Skeletal muscle tissue (tissue), 4 donors: ENCODE measurements around the gene NEU4. TPM values are rescaled to one million over a fixed set of nuclear protein-coding genes. Genes with fewer than 3 reads are reported as not detected.
"Not testable (repeated sequence)": the region's sequence is repeated elsewhere in the genome, so short reads cannot be mapped to it uniquely, and the experiment has no call there.

ENCODE experiments used
- H3K27ac ChIP-seq: one replicate; pipeline ENCODE4 v1.7.0; 2013; ENCODE audit warnings: mild to moderate bottlenecking, low read depth, low read length, inconsistent platforms
- H3K27me3 ChIP-seq, 3 donors: one replicate each; pipeline ENCODE4 v1.7.0; 2013; ENCODE audit warnings: low read length in 3 of 3; ENCODE audit not compliant: control insufficient read depth in 3 of 3, insufficient read depth in 3 of 3
- H3K36me3 ChIP-seq, 3 donors: one replicate each; pipeline ENCODE4 v1.7.0; 2013; ENCODE audit warnings: low read length in 3 of 3; ENCODE audit not compliant: control insufficient read depth in 3 of 3, insufficient read depth in 3 of 3
- H3K4me1 ChIP-seq, 3 donors: one replicate each; pipeline ENCODE4 v1.7.0; 2013; ENCODE audit warnings: low read length in 3 of 3, mild to moderate bottlenecking in 3 of 3; ENCODE audit not compliant: control insufficient read depth in 3 of 3, insufficient read depth in 3 of 3
- H3K4me3 ChIP-seq, 3 donors: one replicate each; pipeline ENCODE4 v1.7.0; 2013; ENCODE audit warnings: low read length in 3 of 3
- H3K9ac ChIP-seq, 3 donors: one replicate each; pipeline ENCODE4 v1.7.0; 2013; ENCODE audit warnings: low read length in 3 of 3, mild to moderate bottlenecking in 3 of 3, moderate library complexity in 2 of 3, low read depth in 1 of 3
- H3K9me3 ChIP-seq, 3 donors: one replicate each; pipeline ENCODE4 v1.7.0; 2013; ENCODE audit warnings: low read length in 3 of 3; ENCODE audit not compliant: control insufficient read depth in 3 of 3
- total RNA-seq: library from RNA; depleted of rRNA; stranded (reverse); fragments of >200 nt; gene quantifications from one replicate; pipeline ENCODE4 v1.2.3, GENCODE V29; 2014
- donor health status: Osteomylitis.

Gene NEU4
- total RNA-seq, 1 donor from 2014 or later = 4.2 TPM

- Histone ChIP-seq H3K36me3 (no peaks in the 10 kb centered on the region), H3K9ac (no peak overlapping the region), H3K27me3 (peaks cover 0 to 22% (median 14%) of the 10 kb centered on the region in 3 donors), H3K4me1 (peaks cover 4 to 7% (median 5%) of the 10 kb centered on the region in 3 donors), H3K27ac (no peak overlapping the region), H3K9me3 (no peaks in the 10 kb centered on the region), H3K4me3 (no peak overlapping the region)
Observed at GRCh38 chr2:241798631-241799521, 10.1 kb upstream of the NEU4 start.

DNA sequence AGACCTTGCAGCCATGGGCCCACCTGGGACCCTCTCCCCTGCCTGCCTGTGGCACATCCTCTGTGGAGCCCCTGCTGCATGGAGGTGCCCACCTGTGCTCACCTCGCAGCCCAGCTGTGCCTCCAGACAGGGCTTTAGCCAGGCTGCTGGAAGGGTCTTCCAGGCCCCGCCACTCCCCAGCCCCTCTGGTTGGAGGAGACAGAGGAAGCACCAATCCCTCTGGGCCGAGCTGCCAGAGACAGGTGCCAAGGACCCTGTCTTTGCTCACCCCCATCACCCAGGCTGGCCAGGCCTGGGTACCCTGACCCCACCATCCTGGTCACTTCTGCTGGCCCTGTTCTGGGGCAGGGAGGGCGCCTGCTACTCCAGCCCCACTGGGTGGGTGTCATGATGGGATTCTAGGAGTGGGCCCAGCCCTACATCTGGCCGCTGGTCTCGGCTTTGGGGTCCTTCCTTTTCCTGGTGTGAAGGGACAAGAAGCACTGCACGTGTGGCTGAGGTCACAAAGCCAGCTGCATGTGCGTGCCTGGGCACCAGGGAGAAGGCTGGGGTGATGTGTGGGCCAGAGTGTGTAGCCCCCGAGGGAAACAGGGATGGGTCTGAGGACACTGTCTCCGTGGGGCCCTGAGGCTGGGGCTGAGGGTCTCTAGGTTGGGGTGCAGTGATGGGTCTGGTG lies 9.3 kb upstream of the NEU4 start:
- H3K9ac ChIP-seq = no peak overlapping the region
- H3K4me1 ChIP-seq = peaks cover 12 to 15% (median 13%) of the 10 kb centered on the region in 3 donors
- no peaks in the 10 kb centered on the region for H3K36me3 ChIP-seq
- H3K4me3 ChIP-seq = no peak overlapping the region
- peaks cover 7 to 29% (median 22%) of the 10 kb centered on the region in 3 donors for H3K27me3 ChIP-seq
- no peak overlapping the region for H3K27ac ChIP-seq
- no peaks in the 10 kb centered on the region for H3K9me3 ChIP-seq

GRCh38 chr2:241800198-241800903 lies 8.6 kb upstream of the NEU4 start:
- H3K4me3 ChIP-seq, H3K9me3 ChIP-seq, H3K9ac ChIP-seq, H3K27ac ChIP-seq, H3K36me3 ChIP-seq: not testable (repeated sequence)
- Histone ChIP-seq H3K4me1 (peaks cover 15 to 18% (median 16%) of the 10 kb centered on the region in 3 donors), H3K27me3 (peaks cover 9 to 32% (median 25%) of the 10 kb centered on the region in 3 donors)

DNA sequence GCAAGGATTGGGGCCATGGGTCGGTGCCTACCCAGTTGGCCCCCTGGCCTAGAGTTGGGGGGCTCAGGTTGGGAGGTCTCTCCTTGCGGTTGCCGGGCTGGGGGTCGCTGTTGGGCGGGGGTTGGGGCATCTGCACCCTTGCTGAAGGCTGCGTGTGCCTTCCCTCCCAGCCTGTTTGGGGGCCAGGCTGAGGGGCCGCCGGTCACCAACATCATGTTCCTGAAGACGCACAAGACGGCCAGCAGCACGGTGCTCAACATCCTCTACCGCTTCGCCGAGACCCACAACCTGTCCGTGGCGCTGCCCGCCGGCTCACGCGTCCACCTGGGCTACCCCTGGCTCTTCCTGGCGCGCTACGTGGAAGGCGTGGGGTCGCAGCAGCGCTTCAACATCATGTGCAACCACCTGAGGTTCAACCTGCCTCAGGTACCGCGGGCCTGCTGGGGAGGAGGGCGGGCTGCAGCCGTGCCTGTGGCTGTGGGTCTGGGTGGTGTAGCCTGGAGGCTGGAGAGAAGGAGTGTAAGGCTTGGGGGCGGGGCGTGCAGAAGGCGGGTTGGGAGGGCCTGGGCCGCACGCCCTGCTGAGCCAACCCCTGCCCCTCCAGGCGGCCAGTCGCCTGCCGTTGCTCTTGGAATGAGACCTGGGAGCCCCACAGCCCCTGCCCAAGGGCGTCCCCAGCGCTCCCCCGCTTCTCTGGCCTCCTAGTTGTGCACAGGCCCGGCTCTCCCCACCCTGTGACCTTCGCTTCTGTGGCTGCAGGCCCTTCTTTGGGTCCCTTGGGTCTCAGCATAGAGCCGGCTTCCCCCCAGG lies 7.2 kb upstream of the NEU4 start:
- Histone ChIP-seq H3K36me3 (no peaks in the 10 kb centered on the region), H3K27ac (no peak overlapping the region), H3K9ac (no peak overlapping the region), H3K27me3 (peaks cover 9 to 25% (median 24%) of the 10 kb centered on the region in 3 donors), H3K4me3 (no peak overlapping the region), H3K4me1 (peaks cover 15 to 18% (median 16%) of the 10 kb centered on the region in 3 donors), H3K9me3 (no peaks in the 10 kb centered on the region)

DNA sequence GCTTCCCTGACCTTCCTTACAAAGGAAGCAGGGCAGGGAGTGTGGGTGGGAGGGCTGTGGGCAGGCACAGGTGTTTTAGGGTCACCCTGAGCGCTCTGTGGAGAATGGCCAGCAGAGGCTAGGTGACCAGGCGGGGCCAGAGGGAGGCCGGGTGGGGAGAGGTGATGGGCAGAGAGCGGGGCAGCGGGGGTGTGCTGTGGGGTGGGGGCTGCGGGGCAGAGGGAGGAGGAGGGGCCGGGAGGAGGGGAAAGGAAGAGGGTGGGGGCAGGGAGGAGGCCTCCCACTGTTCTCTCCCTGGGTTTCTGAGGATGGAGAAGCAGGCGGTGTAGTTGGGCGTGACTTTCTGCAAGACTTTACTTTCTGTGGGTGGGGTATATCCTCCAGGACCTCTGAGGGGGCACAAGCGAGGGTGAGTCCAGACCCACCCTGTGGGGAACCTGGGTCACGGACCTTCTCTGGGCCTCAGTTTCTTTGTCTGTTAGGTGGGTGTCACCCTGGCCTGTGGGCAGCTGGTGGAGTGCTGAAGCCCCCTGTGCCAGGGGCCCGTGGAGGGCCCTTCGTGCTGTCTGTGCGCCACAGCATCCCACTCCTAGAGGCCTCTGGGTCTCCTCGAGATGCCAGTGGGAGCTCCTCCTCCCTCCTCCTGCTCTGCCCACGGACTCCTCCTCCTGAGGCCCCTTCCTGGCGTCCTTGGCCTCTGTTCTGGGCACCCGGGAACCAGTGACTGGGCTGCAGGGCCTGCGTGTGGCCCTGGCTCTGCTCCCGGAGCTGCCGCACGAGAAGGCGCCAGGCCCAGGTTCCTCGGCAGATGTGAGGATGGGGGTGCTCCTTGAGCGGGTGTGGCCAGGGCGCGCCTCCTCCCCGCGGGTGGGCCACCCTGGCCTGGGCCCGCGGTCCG lies 6.3 kb upstream of the NEU4 start:
- peak overlapping the region in 1 of 3 donors; percentile 67 for H3K4me3 ChIP-seq
- H3K27ac ChIP-seq = no peak overlapping the region
- H3K4me1 ChIP-seq = peaks cover 15 to 18% (median 16%) of the 10 kb centered on the region in 3 donors
- H3K9ac ChIP-seq = peak overlapping the region in 2 of 3 donors; percentile 23 to 69
- H3K9me3 ChIP-seq = no peaks in the 10 kb centered on the region
- peaks cover 9 to 25% (median 23%) of the 10 kb centered on the region in 3 donors for H3K27me3 ChIP-seq
- H3K36me3 ChIP-seq = no peaks in the 10 kb centered on the region

GRCh38 chr2:241803387-241804325 lies 5.3 kb upstream of the NEU4 start:
- H3K4me3 ChIP-seq = peak overlapping the region; percentile 43 to 72 (median 67)
- H3K27ac ChIP-seq = no peak overlapping the region
- peak overlapping the region in 2 of 3 donors; percentile 23 to 69 for H3K9ac ChIP-seq

DNA sequence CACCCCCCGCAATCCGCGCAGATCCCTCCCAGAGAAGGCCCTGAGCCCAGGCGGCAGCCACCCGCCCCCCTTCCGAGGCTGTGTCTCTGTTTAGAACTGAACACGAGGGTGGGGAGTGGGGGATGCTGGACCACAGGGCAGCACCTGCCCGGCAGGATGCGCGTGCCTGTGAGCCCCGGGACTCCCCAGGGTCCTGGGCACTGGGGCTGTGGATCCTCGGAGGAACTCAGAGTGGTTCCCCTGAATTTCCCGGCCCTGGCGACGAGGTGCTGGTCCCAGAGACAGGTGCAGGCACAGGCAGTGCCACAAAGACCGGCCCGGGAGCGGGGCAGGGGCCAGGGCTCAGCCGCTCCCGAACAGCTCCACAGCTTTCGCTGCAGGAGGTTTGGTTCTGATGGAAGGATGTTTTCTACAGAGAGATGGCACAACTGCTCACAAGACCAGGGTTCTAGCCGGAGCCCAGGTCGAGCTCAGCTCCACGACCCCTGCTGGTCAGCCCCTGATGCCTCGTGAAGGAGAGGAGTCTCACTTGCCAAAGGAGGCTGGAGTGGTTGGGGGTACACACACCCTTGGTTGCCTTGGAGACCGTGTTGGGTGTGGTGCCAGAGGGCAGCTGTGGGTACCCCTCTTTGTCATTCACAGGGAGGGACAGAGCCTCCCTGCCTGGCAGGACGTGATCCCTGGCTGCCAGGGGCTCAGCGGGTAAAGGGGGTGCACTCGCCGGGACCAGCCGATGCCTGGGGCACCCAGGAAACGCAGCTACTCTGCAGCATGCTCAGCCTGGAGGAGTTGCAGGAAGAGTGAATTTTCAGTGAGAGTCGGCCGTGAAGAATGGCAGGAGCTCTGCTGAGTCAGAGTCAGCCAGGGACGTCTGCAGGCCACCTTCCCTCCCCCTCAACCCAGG lies 4.4 kb upstream of the NEU4 start:
- Histone ChIP-seq H3K9ac (peak overlapping the region in 1 of 3 donors; percentile 69), H3K27ac (no peak overlapping the region), H3K27me3 (peaks cover 12 to 20% (median 20%) of the 10 kb centered on the region in 3 donors)

More at GRCh38 chr2:241803387-241804325, 5.3 kb upstream of the NEU4 start:
- H3K36me3 ChIP-seq = no peaks in the 10 kb centered on the region
- H3K27me3 ChIP-seq = peaks cover 9 to 20% (median 20%) of the 10 kb centered on the region in 3 donors
- no peaks in the 10 kb centered on the region for H3K9me3 ChIP-seq
- peaks cover 18 to 21% (median 21%) of the 10 kb centered on the region in 3 donors for H3K4me1 ChIP-seq

More for the DNA sequence above, 4.4 kb upstream of the NEU4 start:
- Histone ChIP-seq H3K9me3 (no peaks in the 10 kb centered on the region), H3K36me3 (no peaks in the 10 kb centered on the region), H3K4me1 (peaks cover 24 to 30% (median 25%) of the 10 kb centered on the region in 3 donors), H3K4me3 (peak overlapping the region; percentile 23 to 72 (median 67))
